ENCODE data around the gene GNAS-AS1.

Gene GNAS-AS1

GRCh38 chr20:58888521-58889333 is 38.0 kb upstream of the GNAS-AS1 start:
- WGBS (ENCODE audit: extremely low coverage, insufficient coverage, insufficient read length): no CpG with 5 or more reads among the region's 101 CpGs
- H3K9ac ChIP-seq (ENCODE audit: low read length): peak overlapping the region; percentile 81

GRCh38 chr20:58888103-58888502 is 37.4 kb upstream of the GNAS-AS1 start:
- H3K36me3 ChIP-seq (ENCODE audit: control insufficient read depth in 1 of 2, insufficient read depth in 2 of 2, low read length in 2 of 2): no peaks in the 10 kb centered on the region
- WGBS (ENCODE audit: extremely low coverage, insufficient coverage, insufficient read length): no CpG with 5 or more reads among the region's 12 CpGs

More at GRCh38 chr20:58888521-58889333, 38.0 kb upstream of the GNAS-AS1 start:
- Histone ChIP-seq H3K9me3 (ENCODE audit: insufficient read depth, low read depth, low read length) (no peaks in the 10 kb centered on the region), H2AFZ (ENCODE audit: insufficient read depth, low read length, poor library complexity) (peak overlapping the region; percentile 56), H3K79me2 (ENCODE audit: control insufficient read depth, insufficient read depth, low read length, poor library complexity) (peaks cover 20% of the 10 kb centered on the region), H4K8ac (ENCODE audit: low read depth, low read length) (peak overlapping the region; percentile 86), H3K4ac (ENCODE audit: low read depth, low read length) (peak overlapping the region; percentile 93), H3K27me3 (ENCODE audit: insufficient read depth, low read length) (no peaks in the 10 kb centered on the region), H3K4me1 (ENCODE audit: control insufficient read depth in 1 of 2, insufficient read depth in 2 of 2, low read length in 2 of 2) (peaks cover 6% of the 10 kb centered on the region in 2 experiments), H4K12ac (ENCODE audit: low read depth, low read length) (peak overlapping the region; percentile 58), H3K27ac (ENCODE audit: low read depth, low read length) (peak overlapping the region; percentile 48), H3K4me2 (ENCODE audit: low read length) (peak overlapping the region; percentile 72), H3K36me3 (ENCODE audit: control insufficient read depth in 1 of 2, insufficient read depth in 2 of 2, low read length in 2 of 2) (no peaks in the 10 kb centered on the region), H2BK12ac (ENCODE audit: low read length) (no peak overlapping the region), H3K4me3 (ENCODE audit: low read depth, low read length) (peak overlapping the region; percentile 84), H3K18ac (ENCODE audit: low read length) (peak overlapping the region; percentile 85), H3K23ac (ENCODE audit: low read length) (no peak overlapping the region), H2AK5ac (ENCODE audit: low read length) (no peak overlapping the region), H4K91ac (ENCODE audit: low read depth, low read length) (peak overlapping the region; percentile 84), H3K14ac (ENCODE audit: low read length) (peak overlapping the region; percentile 83), H2BK5ac (ENCODE audit: low read depth, low read length, poor library complexity) (peak overlapping the region; percentile 51), H3K79me1 (ENCODE audit: low read length) (peaks cover 27% of the 10 kb centered on the region), H2BK120ac (ENCODE audit: insufficient read depth, low read length, poor library complexity) (peak overlapping the region; percentile 41)
- peak; percentile 56 to 89 for DNase-seq

DNA sequence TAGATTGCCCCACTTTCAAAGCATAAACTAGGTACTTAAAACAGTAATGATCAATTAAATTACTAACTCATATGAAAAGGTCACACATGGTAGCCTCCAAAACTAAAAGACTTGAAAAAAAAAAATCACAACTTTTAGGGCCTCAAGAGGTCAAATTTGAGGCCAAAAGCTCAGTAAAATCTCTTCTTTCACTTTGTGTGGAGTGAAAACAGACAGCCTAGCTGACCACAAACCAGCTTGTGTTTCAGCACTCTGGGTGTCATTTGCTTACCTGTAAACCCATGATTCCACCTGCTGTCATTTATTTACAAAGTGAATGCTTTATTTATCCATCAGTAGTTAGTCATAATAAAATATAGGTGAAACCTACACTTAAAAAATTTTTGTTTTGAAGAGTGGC is 35.8 kb upstream of the GNAS-AS1 start:
- Histone ChIP-seq H3K23ac (ENCODE audit: low read length) (no peak overlapping the region), H4K91ac (ENCODE audit: low read depth, low read length) (no peak overlapping the region), H3K79me2 (ENCODE audit: control insufficient read depth, insufficient read depth, low read length, poor library complexity) (peaks cover 15% of the 10 kb centered on the region), H3K14ac (ENCODE audit: low read length) (no peak overlapping the region), H3K4me1 (ENCODE audit: control insufficient read depth in 1 of 2, insufficient read depth in 2 of 2, low read length in 2 of 2) (peaks cover 12 to 15% of the 10 kb centered on the region in 2 experiments), H4K8ac (ENCODE audit: low read depth, low read length) (no peak overlapping the region), H3K27ac (ENCODE audit: low read depth, low read length) (no peak overlapping the region), H3K4me3 (ENCODE audit: low read depth, low read length) (no peak overlapping the region), H3K27me3 (ENCODE audit: insufficient read depth, low read length) (no peaks in the 10 kb centered on the region), H3K36me3 (ENCODE audit: control insufficient read depth in 1 of 2, insufficient read depth in 2 of 2, low read length in 2 of 2) (no peaks in the 10 kb centered on the region), H3K9ac (ENCODE audit: low read length) (no peak overlapping the region), H3K18ac (ENCODE audit: low read length) (no peak overlapping the region), H4K12ac (ENCODE audit: low read depth, low read length) (no peak overlapping the region), H2AFZ (ENCODE audit: insufficient read depth, low read length, poor library complexity) (no peak overlapping the region), H2BK5ac (ENCODE audit: low read depth, low read length, poor library complexity) (no peak overlapping the region), H3K9me3 (ENCODE audit: insufficient read depth, low read depth, low read length) (no peaks in the 10 kb centered on the region), H3K4ac (ENCODE audit: low read depth, low read length) (no peak overlapping the region), H3K4me2 (ENCODE audit: low read length) (no peak overlapping the region), H2AK5ac (ENCODE audit: low read length) (no peak overlapping the region), H3K79me1 (ENCODE audit: low read length) (peaks cover 22% of the 10 kb centered on the region), H2BK12ac (ENCODE audit: low read length) (no peak overlapping the region), H2BK120ac (ENCODE audit: insufficient read depth, low read length, poor library complexity) (no peak overlapping the region)
- DNase-seq: no peak

More at GRCh38 chr20:58888103-58888502, 37.4 kb upstream of the GNAS-AS1 start:
- DNase-seq: no peak
- no peaks in the 10 kb centered on the region for H3K27me3 ChIP-seq (ENCODE audit: insufficient read depth, low read length)
- peaks cover 23% of the 10 kb centered on the region for H3K79me2 ChIP-seq (ENCODE audit: control insufficient read depth, insufficient read depth, low read length, poor library complexity)
- peak overlapping the region; percentile 72 for H3K4me2 ChIP-seq (ENCODE audit: low read length)
- H3K4me1 ChIP-seq (ENCODE audit: control insufficient read depth in 1 of 2, insufficient read depth in 2 of 2, low read length in 2 of 2): peaks cover 10 to 11% of the 10 kb centered on the region in 2 experiments
- H3K4ac ChIP-seq (ENCODE audit: low read depth, low read length): peak overlapping the region; percentile 93
- peak overlapping the region; percentile 45 for H2BK5ac ChIP-seq (ENCODE audit: low read depth, low read length, poor library complexity)
- H3K27ac ChIP-seq (ENCODE audit: low read depth, low read length): no peak overlapping the region
- peak overlapping the region; percentile 86 for H4K8ac ChIP-seq (ENCODE audit: low read depth, low read length)
- peak overlapping the region; percentile 50 for H4K91ac ChIP-seq (ENCODE audit: low read depth, low read length)
- H3K9ac ChIP-seq (ENCODE audit: low read length): peak overlapping the region; percentile 38
- H3K4me3 ChIP-seq (ENCODE audit: low read depth, low read length): peak overlapping the region; percentile 84
- H2AFZ ChIP-seq (ENCODE audit: insufficient read depth, low read length, poor library complexity): peak overlapping the region; percentile 1
- peaks cover 31% of the 10 kb centered on the region for H3K79me1 ChIP-seq (ENCODE audit: low read length)
- H2BK120ac ChIP-seq (ENCODE audit: insufficient read depth, low read length, poor library complexity): no peak overlapping the region
- no peak overlapping the region for H2AK5ac ChIP-seq (ENCODE audit: low read length)
- H3K23ac ChIP-seq (ENCODE audit: low read length): no peak overlapping the region
- H3K18ac ChIP-seq (ENCODE audit: low read length): no peak overlapping the region
- peak overlapping the region; percentile 83 for H3K14ac ChIP-seq (ENCODE audit: low read length)
- H3K9me3 ChIP-seq (ENCODE audit: insufficient read depth, low read depth, low read length): no peaks in the 10 kb centered on the region
- H4K12ac ChIP-seq (ENCODE audit: low read depth, low read length): no peak overlapping the region
- H2BK12ac ChIP-seq (ENCODE audit: low read length): no peak overlapping the region

- Histone ChIP-seq H3K27me3 (ENCODE audit: insufficient read depth, low read length) (no peaks in the 10 kb centered on the region), H2AK5ac (ENCODE audit: low read length) (no peak overlapping the region), H3K4me1 (ENCODE audit: control insufficient read depth in 1 of 2, insufficient read depth in 2 of 2, low read length in 2 of 2) (peaks cover 12 to 14% of the 10 kb centered on the region in 2 experiments), H2BK5ac (ENCODE audit: low read depth, low read length, poor library complexity) (no peak overlapping the region), H2AFZ (ENCODE audit: insufficient read depth, low read length, poor library complexity) (no peak overlapping the region), H4K12ac (ENCODE audit: low read depth, low read length) (no peak overlapping the region), H3K27ac (ENCODE audit: low read depth, low read length) (no peak overlapping the region), H3K14ac (ENCODE audit: low read length) (no peak overlapping the region), H3K79me1 (ENCODE audit: low read length) (peaks cover 12% of the 10 kb centered on the region), H2BK120ac (ENCODE audit: insufficient read depth, low read length, poor library complexity) (no peak overlapping the region), H3K23ac (ENCODE audit: low read length) (no peak overlapping the region), H3K9ac (ENCODE audit: low read length) (no peak overlapping the region), H3K18ac (ENCODE audit: low read length) (no peak overlapping the region), H2BK12ac (ENCODE audit: low read length) (peak overlapping the region; percentile 77), H3K79me2 (ENCODE audit: control insufficient read depth, insufficient read depth, low read length, poor library complexity) (peaks cover 9% of the 10 kb centered on the region), H3K4ac (ENCODE audit: low read depth, low read length) (no peak overlapping the region), H4K8ac (ENCODE audit: low read depth, low read length) (no peak overlapping the region), H3K36me3 (ENCODE audit: control insufficient read depth in 1 of 2, insufficient read depth in 2 of 2, low read length in 2 of 2) (no peaks in the 10 kb centered on the region), H3K9me3 (ENCODE audit: insufficient read depth, low read depth, low read length) (no peaks in the 10 kb centered on the region), H3K4me2 (ENCODE audit: low read length) (no peak overlapping the region), H4K91ac (ENCODE audit: low read depth, low read length) (no peak overlapping the region), H3K4me3 (ENCODE audit: low read depth, low read length) (no peak overlapping the region)
- no peak for DNase-seq
- no CpG with 5 or more reads among the region's 3 CpGs for WGBS (ENCODE audit: extremely low coverage, insufficient coverage, insufficient read length)
Observed at GRCh38 chr20:58884966-58885365, 34.3 kb upstream of the GNAS-AS1 start.

Measured in trophoblast cell (in vitro differentiated cells and primary cell).